Umbilical cord (tissue), 2 donors: ENCODE measurements around the gene USP3. TPM values are rescaled to one million over a fixed set of nuclear protein-coding genes. Genes with fewer than 3 reads are reported as not detected.
A peak's percentile ranks its signal among the peaks of the same experiment; 100 is the strongest.

Source experiments
- DNase-seq: peaks from one replicate; pipeline ENCODE4 v3.0.0-alpha.2; 2015; ENCODE audit warnings: low spot score
- total RNA-seq: library from RNA; depleted of rRNA; stranded (reverse); fragments of >200 nt; gene quantifications from one replicate; pipeline ENCODE4 v1.2.3, GENCODE V29; 2014; ENCODE audit warnings: low replicate concordance; ENCODE audit not compliant: insufficient read depth

Gene USP3
- total RNA-seq, 1 donor from 2014 or later: 31.8 TPM

DNA sequence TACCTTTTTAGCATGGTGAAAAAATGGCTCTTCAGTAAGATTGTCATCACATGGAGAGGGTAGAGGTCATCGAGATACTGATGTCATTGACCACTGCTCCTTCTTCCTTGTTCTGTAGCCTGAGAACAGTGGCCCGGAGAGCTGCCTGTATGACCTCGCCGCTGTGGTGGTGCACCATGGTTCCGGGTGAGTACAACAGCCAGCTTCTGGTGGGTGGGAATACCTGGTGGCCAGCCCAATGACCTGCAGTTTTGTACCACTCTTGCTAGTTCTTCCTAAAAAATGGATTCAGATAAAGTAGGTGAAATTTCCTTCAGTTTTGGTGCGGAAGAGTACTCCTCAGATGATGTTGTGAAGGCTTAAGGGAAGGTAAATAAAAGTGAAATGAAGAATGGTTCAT lies 84.4 kb downstream of the USP3 start:
- DNase-seq: no peak

DNA sequence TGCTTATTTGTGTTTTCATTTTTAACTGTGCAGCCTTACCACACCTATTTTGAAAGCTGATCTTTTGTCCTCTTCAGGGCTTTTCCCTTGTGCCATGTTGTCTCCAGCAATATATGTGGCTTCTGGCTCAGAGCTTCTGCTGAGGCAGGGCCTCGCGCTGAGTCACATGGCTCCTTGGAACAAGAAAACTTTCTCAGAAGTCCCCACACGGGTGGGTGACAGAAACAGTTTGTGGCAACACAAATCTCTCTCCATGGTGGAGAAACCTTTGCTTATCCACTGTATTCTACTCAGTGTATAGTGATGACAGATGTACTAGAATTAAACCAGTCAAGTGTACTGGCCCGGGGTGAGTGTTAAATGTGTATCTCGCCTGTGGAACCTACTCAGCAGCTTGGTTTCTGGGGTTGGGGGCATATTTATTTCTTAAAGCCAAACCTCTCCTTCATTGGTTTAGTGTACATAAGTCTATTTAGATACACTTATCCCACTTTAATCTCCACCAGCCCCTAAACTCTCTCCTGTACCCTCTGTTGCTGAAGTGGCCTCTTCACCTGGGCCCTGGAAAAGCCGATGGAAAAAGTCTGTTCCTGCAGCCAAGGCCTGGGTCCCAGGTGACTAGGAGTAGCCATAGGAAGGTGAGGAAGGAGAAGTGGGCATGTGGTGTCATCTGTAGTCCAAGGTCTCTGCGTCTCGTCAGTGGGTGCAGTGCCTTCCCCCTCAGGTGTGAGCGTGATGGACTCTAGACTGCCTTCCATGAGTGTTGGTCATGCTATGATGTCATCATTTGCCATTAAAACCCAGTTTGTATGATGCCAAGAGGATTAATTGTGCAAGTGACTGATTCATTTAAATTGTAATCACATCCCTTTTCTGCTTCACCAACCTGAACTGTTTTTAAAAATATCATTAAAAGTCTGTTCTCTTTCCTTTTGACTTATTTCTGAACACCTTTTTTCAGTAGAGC lies 89.6 kb downstream of the USP3 start:
- no peak for DNase-seq

DNA sequence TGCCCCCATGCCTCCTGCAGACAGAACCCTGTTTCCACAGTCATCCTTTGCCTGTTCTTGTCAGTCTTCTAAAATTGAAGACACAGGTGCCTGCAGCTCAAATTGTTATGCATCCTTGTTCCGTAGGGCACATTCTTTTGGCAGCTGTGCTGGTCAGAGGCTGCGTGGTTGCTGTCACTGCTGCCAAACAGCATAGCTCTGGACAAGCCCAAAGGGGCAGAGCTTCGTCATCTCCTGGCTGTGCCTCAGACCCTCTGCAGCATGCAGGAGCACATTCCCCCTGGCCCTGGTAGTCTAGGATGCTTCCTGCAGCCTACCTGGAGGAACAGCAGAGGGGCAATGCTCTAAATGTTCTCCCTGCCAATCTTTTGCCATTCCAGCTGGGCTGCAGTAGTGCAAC lies 90.7 kb downstream of the USP3 start:
- DNase-seq: no peak

GRCh38 chr15:63595688-63596087 lies 91.3 kb downstream of the USP3 start:
- no peak for DNase-seq

DNA sequence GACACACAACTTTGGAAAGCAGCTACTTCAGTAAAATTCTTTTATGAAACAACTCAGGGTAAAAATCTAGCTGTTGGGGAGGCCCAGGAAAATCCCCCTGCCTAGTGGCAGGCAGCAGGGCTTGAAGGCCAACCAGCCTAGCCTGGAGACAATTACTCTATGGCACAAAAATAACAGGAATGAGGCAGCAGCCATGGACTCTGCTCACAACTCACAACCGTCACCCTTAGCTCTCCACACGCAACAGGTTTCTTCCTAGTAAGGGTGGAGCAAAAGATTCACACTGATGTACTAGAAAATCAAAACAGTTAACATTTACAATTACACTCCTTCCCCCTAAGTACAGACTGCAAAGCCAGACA lies 92.3 kb downstream of the USP3 start:
- no peak for DNase-seq

DNA sequence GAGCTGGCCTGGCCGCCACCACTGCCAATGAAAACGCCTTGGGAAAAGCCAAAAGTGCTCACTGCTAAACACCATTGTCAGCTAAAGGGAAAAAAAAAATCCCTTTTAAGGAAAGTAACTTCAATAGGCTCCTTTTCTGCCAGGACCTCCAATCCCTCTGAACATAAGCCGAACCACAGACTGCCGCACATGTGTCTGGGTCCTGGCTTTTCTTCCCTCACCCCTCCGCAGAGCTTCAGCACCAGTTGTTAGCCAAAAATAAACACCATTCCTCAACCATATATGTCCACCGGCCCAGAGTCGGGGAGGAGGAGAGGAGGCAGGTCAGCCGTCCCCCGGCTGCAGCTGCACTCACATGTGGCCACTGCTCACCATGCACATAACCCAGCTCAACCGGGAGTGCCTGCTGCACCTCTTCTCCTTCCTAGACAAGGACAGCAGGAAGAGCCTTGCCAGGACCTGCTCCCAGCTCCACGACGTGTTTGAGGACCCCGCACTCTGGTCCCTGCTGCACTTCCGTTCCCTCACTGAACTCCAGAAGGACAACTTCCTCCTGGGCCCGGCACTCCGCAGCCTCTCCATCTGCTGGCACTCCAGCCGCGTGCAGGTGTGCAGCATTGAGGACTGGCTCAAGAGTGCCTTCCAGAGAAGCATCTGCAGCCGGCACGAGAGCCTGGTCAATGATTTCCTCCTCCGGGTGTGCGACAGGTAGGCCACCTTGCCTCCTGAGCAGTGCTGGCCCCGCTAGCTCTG lies 92.8 kb downstream of the USP3 start, which contains the start of gene FBXL22:
Gene FBXL22, plus strand, starts transcription at position 350 of the 753 bp plus-strand sequence. Its CDS starts 6 bp downstream, at position 356.
- DNase-seq: peak; percentile 66

DNA sequence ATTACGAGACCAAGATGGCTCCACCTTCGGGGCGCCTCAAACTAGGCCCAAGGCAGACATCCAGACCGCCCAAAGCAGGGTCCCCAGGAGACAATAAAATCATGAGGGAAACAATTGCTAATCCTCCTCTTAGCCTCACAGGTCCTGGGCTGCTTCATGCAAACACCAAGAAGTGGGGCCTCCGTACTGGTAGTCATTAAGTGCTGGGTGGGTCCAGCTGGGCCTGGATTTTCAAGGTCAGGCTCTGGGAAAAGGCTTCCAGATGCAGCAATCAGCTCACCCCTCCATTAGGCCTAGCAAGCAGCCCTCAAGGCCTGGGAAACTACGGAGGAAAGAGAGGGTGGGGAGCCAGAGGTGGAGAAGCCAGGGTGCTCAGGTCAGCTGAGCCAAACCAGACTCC lies 93.4 kb downstream of the USP3 start:
- no peak for DNase-seq

DNA sequence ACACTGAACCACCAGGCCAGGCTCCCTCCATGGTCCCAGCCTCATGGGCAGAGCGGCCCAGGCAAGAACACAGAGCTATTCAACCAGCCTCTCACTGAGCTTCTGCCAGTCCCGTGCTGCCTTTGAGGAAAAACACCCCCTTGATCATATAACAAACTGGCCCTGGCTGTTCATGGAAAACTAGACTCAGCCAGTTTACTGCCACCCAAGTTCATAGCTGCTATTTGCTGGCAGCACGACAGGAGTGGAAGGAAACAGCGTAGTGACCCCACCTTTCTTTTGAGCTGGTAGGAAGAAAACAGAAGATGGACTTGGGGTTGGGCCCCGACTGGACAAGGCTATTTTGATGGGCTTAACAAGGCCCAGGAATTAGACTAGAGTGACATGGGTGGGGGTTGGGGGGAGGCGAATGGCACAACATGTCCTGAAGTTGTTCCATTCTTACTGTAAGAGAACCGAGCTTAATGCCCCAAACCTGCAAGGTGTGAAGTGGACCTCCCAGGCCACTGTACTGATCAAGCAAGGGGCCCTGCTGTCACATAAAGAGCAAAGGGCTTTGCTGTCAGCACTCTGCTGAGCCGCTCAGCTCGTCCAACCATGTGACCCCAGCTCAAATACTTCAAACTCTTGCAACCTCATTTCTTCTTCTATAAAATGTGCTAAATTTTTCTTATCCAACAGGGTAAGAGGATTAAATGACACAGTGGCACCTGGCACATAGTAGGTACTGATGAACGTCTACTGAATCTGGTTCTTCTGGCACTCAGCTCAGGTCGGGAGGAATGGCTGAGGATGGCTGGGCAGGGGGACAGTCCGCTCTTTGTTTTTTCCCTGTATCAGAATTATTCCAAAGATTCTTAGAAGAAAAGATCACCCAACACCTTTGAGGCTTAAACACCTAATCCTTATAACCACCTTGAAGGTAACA lies 94.3 kb downstream of the USP3 start:
- DNase-seq: peak; percentile 71

GRCh38 chr15:63599401-63600000 lies 95.1 kb downstream of the USP3 start:
- peak; percentile 23 for DNase-seq

GRCh38 chr15:63600001-63600615 lies 95.7 kb downstream of the USP3 start:
- no peak for DNase-seq

DNA sequence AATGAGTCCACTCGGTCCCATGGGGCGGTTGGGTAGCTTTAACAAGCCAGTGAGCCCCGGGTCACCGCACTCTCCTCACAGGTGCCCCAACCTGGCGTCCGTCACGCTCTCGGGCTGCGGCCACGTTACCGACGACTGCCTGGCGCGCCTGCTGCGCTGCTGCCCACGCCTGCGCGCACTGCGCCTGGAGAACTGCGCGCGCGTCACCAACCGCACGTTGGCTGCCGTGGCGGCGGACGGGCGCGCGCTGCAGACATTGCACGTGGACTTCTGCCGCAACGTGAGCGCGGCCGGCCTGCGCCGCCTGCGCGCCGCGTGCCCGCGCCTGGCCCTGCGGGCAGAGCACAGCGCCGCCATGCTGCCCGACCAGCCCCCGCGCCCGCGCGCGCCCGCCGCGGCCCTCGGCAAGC lies 96.2 kb downstream of the USP3 start:
- DNase-seq: peak; percentile 93

DNA sequence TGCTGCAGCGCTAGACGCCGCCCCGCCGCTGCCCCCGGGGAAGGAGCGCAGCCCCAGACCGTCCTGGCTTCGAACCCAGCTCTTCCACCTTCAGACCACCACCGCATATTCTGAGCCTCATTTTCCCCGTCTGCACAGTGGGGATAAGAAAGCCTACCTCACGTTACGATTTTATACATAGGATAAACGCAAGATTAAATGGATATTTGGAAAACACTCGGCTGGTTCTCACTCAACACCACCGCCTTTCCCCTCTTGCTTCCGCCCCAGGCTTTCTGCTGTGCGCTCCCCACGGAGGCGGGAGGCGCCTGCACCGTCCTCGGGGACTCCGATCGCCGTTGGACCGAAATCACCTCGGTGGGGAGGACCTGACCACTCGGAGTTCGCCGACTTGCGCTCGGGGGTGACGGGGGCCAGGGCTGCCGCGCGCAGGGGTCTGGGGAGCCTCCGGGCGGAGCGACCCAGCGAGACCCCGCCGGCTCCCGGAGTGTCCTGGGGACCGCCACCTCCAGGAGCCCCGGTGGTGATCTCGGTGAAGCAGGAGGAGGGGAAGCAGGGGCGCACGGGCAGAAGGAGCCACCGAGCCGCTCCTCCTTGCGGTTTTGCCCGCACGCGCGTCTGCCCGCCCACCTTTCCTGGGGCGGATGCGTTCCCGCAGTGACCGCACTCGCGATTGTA lies 96.8 kb downstream of the USP3 start:
- no peak for DNase-seq

DNA sequence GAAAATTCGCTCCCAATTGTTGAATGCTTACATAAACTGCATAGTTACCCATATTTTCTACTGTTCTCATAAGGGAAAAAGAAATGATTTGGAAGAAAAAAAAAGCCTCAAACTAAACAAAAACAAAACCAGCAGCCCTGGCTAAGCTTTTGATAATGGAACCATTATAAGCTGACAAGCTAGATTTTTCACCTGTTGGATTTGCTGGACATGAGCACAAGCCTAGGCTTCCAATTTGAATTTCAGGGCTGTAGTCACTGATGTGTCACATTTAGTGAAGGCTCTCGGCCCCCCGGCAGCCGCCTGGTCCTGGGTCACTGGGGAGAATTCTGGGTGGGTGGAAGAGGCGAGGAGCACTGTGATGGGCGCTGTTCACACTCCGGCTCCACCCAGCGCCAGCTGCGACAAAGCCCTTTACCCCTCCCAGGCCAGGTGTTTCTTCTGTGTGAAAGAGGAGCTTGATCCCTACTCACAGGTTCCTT lies 97.4 kb downstream of the USP3 start:
- DNase-seq: no peak

GRCh38 chr15:63602595-63602994 lies 98.2 kb downstream of the USP3 start:
- DNase-seq: no peak

GRCh38 chr15:63603516-63603915 lies 99.1 kb downstream of the USP3 start:
- no peak for DNase-seq

- DNase-seq: no peak
Observed at GRCh38 chr15:63604281-63604680, 99.9 kb downstream of the USP3 start.

GRCh38 chr15:63605036-63605435 lies 100.6 kb downstream of the USP3 start:
- DNase-seq: no peak

GRCh38 chr15:63605816-63606215 lies 101.4 kb downstream of the USP3 start:
- DNase-seq: no peak

DNA sequence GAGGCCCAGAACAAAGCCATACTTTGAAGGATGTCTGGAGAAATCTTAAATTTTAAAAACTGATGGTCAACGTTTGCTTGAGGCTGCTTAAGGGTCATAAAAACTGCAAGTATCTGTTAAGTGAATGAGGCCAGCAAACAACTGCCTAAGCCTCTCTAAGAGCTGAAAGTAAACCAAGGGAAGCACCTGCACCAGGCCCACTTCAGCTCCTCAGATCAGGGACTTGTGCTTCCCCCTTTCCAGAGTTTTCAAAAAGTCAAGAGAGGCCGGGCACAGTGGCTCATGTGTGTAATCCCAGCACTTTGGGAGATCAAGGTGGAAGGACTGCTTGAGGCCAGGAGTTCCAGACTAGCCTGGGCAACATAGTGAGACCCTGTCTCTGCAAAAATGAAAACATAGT lies 101.9 kb downstream of the USP3 start:
- no peak for DNase-seq

GRCh38 chr15:63608989-63609388 lies 104.6 kb downstream of the USP3 start:
- DNase-seq: no peak
